Mucosa of gallbladder (tissue), 1 donor: ENCODE data around the gene HAVCR1. TPM values are rescaled to one million over a fixed set of nuclear protein-coding genes. Genes with fewer than 3 reads are reported as not detected.

Experiments
- DNase-seq: peaks from one replicate; pipeline ENCODE4 v3.0.0-alpha.2; 2020; ENCODE audit warnings: low spot score
- total RNA-seq: library from RNA; stranded (reverse); gene quantifications from one replicate; pipeline ENCODE4 v1.2.1, GENCODE V29; 2021
- donor health status: DM: no; HTN: no; CAD: no.

The HAVCR1 gene
- total RNA-seq, 1 donor from 2014 or later = 0.26 TPM

DNA sequence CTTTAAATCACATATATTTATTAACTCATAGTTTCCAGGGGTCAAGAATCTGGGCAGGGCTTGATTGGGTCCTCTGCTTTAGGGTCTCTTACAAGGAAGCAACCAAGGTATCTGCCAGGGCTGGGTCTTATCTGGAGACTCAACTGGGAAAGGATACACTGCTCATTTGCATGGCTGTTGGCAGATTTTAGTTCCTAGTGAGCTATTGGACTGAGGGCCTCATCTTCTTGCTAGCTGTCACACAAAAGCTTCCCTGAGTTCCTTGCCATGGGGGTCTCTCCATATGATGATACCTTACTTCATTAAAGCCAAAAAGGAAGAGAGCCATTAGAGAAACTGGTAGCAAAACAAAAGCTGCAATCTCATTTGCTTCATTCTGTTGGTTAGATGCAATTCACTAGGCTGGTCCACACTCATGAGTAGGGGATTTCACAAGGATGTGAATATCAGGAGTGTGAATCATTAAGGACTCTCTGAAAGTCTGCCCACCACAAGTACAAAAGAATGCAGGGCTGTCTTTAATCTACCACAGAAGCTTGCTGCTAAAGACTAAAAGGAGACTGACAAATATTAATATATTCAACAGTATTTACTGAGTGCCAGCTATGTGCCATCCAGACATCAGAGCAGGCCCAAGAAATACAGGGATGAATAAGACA is 53.9 kb downstream of the HAVCR1 start:
- DNase-seq = no peak

DNA sequence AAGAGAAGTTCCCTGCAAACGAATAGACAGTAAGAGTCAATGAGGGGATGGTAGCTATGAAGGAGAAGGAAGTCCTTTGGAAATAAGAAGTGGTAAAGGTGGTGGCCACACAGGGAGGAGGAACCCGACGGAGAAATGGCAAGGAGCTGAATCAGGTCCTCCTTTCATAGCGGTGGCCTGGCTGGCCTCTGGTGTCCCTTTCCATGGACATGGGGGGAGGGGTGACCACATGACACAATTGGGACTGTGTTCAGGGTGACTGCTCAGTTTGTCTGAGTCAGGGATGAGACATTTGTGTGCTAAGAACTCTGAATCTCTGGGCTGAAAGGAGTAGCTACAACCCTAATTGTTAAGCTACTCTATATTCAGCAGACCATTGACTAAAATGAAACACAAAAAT is 67.2 kb downstream of the HAVCR1 start:
- DNase-seq = no peak

DNA sequence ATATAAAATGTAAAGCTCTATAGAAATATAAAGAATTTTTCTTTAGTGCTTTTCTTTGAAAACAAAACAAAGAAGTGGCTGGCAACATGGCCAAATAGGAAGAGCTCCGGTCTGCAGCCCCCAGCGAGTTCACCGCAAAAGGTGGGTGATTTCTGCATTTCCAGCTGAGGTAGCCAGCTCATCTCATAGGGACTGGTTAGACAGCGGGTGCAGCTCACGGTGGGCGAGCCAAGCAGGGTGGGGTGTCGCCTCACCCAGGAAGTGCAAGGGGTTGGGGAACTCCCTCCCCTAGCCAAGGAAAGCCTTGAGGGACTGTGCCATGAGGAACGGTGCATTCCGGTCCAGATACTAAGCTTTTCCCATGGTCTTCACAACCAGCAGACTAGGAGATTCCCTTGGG is 74.9 kb downstream of the HAVCR1 start:
- DNase-seq = no peak

DNA sequence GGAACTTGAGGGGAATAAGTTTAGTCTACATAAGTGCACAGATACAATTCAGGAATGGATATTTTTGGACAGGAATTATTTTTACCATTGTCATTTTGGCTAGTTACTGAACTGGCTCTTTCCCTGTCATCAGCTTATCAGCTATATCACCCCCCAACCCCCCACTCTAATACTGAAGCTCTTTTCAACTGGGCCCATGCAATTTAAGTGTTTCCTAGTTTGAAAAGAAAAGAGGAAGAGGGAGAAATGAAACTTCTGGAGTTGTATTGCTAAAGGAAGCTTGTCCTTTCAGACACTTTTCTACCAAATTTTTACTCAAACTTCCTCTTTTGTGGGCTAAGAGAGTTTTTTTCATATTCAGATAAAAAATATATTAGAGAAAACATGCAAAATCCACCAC is 77.4 kb downstream of the HAVCR1 start:
- no peak for DNase-seq

Other genes starting within 250 kb of the HAVCR1 start
- gene PPP1R2B, start 208.8 kb downstream of the HAVCR1 start, total RNA-seq = not detected
- 0.29 TPM for gene TIMD4, start 95.9 kb downstream of the HAVCR1 start, total RNA-seq
- gene HAVCR2, start 49.9 kb upstream of the HAVCR1 start, total RNA-seq = 9.6 TPM
- 11.2 TPM for gene MED7, start 83.7 kb upstream of the HAVCR1 start, total RNA-seq
- not detected for gene GARIN3, start 107.1 kb upstream of the HAVCR1 start, total RNA-seq
- 6.0 TPM for gene ITK, start 121.7 kb upstream of the HAVCR1 start, total RNA-seq
- gene CYFIP2, start 207.0 kb upstream of the HAVCR1 start, total RNA-seq = 76.4 TPM